ENCODE data around the gene IL4I1.

IL4I1 gene

DNA sequence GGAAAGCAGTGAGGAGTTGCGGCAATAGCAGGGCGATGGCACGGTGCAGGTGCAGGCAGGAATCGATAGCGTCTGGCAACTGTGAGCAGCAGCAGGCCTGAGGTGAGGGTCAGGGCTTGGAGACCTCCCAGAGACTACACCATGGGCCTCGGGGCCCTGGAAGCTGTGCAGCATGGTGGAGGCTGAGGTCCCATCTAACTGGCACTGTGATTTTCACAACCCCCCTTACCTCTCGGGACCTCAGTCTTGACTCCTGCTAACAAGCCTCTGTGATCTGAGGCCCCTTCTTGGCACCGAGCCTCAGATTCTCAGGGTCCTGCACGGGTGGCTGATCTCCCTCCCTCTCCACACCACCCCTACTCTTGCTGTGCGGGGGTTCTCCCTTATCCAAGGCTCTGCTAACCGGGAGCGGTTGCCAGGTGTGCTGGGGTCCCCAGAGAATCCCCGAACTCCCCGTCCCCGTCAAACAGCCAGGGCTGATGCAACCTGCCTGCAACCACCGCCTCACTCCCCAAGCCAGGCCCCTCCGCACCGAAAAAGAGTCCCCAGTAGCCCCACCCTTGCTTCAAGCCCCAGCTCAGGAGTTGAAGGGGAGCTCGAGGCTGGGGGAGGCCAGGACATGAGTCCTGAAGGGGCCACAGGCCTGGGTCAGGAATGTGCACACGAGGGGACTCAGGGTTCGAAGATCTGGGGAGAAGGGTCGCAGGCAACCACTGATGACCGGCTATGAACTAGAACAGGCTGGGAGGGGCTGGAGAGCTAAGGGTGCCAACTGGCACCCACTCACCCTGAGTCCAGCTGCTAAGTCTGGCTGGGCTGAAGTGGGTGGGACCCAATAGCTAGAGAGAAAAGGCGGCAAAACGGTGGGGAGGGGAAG is 27.6 kb upstream of the IL4I1 start:
- DNase-seq, result no peak

DNA sequence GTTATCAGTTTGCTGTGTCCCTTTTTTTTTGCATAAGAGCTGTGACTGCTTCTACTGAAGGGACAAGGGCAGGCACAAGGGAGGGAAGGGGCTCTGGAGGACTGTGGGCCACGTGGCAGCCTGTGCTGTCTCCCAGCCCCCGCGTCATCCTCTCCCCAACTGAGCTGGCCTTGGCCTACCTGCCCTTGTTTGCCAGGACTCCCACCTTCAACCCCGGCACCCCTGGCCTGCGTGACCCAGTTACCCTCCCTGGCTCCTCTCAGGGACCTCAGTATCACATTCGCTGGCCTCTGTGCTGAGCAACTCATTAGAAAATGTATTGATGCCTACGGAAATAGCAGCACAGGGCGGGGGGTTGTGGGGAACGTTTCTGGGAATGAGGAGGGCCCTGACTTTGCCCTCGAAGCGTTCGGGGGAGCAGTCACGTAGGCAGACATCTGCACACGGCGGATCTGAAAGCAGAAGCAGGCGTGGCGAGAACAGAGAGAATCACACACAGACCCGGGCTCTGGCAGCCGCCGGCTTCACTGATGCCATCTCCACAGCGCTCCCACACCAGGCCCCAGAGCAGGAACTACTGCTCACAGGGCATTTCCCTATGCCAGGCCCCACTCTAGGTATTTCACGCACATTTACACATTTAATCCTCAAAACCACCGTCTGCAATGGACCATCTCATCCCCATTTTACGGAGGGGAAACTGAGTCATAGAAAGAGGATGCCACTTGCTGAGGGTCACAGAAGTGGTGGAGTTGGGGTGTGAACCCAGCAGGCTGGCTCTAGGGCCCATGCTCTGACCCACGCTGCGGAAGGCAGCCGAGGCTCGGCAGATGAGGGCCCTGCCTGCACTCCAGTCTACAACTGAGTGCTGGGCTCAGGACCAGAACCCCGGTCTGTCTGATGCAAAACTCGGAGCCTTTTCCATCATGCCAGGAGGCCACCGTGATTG is 26.6 kb upstream of the IL4I1 start:
- DNase-seq, result no peak

DNA sequence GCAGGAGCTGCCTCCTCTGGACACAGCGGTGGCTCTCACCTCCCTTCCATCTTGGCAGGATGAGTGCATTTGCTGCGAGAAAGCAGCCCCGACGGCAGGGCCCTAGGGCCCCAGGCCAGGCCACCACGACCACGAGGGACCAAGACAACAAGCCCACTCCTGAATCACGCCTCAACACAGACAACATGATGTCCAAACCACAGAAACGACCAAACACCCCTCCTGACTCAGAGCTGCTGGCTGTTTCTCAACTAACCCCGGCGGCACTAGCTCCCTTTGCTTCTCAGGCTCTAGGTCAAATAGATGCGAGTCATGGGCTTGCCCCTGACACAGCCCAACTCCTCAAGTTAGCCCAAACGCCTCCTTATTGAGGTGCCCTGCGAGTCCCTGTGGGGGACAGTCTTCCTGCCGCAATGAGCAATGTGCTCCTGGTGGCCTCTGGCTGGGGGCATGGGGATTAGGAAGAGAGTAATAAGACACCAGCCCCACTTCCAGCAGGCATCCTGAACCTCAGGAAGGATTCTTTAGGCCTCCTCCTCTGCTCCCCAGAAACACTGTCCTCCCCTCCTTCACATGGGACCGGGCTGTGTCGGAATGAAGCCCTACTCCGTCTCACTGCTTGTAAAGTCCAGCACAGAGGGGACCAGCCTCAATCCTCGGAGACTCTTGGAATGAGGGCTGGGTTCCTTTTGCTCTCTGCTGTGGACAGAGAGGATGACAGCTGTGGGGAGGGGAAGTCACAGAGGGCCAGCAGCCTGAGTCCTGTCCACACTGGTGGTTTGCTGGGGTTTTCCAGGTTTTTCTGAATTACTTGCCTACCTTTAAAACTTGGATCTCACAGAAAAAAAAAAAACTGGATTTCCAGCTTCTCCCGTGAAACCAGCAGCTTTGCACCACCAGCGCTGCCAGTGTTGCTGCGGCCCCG is 25.4 kb upstream of the IL4I1 start:
- DNase-seq, result no peak

- DNase-seq, result peak; percentile 12
Measured at GRCh38 chr19:49920624-49921363, 24.1 kb upstream of the IL4I1 start.

- no peak for DNase-seq
Measured at GRCh38 chr19:49918089-49918488, 21.4 kb upstream of the IL4I1 start.

GRCh38 chr19:49916839-49917733 is 20.4 kb upstream of the IL4I1 start:
- DNase-seq, result no peak

DNA sequence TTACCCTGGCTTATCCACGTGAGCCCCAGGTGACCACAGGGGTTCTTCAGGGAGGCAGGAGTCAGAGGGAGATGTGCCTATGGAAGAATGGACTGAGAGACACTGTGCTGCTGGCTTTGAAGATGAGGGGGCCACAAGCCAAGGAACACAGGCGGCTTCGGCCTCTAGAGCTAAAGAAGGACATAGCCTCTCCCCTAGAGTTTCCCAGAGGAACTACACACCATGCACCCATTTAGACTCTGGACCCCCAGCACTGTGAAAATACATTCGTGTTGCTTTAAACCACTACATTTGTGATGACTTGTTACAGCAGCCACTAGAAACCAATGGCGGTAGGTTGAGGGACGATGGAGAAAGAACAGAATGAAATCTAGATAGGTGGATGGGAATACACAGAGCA is 18.6 kb upstream of the IL4I1 start:
- DNase-seq, result no peak

- DNase-seq, result no peak
Measured at GRCh38 chr19:49913720-49914119, 17.0 kb upstream of the IL4I1 start.

DNA sequence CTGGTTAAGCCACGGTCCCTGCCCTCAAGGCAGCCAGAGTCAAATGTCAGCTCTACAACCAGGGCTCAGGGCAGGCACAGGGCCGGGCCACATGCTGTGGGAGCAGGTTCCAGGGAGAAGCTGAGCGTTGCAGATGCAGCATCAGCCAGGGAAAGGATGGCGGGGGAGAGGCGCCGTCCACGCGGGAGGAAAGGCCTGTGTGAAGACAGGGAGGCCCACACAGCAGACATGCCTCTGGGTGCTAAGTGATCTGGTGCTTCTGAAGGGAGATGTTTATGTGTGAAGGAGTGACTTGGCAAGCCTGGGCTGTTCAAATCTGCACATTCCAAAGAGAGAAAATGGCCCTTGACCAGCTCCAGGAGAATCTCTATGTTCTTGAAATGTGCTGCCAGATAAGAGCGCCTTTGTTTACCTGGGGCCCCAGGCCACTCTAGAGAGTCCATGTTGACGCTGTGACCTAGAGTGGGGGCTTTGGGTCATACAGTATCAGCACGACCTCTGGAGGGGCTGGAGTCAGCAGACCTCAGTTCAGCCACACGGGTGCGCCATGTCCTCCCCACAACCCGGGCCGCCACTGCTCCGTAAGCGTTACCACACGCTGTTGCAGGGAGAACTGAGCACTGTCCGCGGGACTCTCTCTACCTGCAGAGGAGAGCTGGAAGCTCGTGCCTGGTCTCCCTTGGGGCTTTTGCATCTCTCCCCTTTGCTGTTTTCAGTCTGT is 16.4 kb upstream of the IL4I1 start:
- no peak for DNase-seq

GRCh38 chr19:49911381-49912145 is 14.9 kb upstream of the IL4I1 start:
- no peak for DNase-seq

- no peak for DNase-seq
Measured at GRCh38 chr19:49910179-49910578, 13.5 kb upstream of the IL4I1 start.

- no peak for DNase-seq
Measured at GRCh38 chr19:49908480-49909420, 12.1 kb upstream of the IL4I1 start.

GRCh38 chr19:49907745-49908446 is 11.2 kb upstream of the IL4I1 start:
- DNase-seq, result no peak

DNA sequence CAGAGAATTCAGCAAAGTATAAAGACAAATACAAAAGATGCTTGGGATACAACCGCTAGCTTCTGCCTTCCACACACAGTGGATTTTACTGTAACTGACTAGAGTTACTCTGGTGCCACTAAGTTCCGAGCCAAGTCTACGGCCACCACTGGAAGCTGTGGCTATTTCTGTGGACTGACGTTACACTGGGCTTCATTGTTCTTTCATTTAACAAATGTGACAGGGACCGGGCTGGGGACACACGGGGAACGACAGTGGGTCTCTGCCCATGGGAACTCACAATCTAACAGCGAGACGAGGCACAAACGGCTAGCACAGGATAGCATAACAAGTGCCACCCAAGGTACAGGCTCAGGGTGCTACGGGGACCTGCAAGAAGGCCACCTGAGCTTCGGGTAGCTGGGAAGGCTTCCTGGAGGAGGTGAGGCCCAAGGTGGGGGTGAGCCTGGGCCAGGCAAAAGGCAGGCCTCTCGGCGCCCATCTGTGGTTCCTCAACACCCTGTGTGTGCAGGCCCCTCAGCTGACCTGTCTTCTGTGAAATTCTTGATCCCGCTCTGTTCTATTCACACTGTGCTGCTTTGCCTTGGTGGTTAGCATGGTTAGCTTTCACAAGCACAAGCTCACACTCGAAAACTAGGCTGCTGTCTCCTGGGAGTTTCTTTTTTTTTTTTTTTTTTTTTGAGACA is 10.3 kb upstream of the IL4I1 start:
- DNase-seq, result no peak

DNA sequence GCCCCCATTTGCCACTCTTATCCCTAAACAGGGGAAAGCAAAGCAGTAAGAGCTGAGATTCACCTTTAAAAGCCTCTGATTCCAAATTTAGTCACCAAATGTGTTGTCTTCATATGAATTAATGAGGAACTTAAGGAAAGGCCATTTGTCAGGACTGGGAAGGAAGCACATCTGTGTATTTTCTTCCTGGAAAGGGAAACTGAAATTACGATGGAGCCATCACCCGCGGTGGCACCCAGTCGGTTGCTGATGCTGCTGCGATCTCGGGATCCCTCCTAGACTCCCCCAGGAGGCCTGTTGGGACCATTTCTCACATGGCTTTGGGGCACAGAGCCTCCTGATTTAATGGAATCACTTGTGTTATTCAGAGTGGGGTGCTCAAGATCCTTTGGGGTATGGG is 7.4 kb upstream of the IL4I1 start:
- DNase-seq, result no peak

DNA sequence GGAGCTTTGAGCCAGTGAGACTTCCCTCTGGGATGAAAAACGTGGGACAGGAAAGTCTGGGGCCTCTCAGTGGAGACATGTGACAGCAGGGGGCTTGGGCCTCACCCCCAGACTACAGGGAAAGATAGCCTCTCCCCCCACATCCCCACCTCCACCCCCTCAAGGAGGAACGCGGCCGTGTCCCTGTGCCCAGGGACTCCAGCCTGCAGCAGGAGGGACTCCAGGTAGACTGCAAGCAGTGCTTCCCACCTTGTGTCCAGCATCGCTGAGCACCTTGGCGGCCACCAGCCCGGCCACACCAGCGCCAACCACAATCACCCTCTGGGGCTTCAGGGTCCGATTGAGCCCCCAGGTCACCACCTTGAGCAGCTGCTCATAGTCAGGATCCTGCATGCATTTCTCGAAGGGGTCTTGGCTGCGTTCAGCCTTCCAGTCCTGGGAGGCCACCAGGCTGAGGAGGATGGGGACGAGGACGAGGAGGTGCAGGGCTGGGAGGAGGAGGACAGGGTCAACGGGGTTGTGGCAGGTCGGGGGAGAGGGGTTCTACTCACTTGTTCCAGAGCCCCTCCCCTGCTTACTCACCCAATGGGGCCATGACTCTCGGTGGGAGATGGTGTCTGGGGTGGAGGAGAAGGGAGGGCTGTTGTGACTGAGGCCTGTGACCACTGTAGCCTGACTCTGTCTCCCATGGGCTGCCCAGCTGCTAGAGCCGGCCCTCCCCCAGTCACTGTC is 955 bp downstream of the IL4I1 start:
- no peak for DNase-seq

All from NCI-H526 treated with DMSO at 0.1 percent for 48 hours (cell line).